AG08395 (cell line): ENCODE data around the gene CYB561D1.

ENCODE experiments used
- DNase-seq: peaks from one replicate; pipeline ENCODE4 v3.0.0; 2012; ENCODE audit warnings: mixed read lengths, low spot score

The CYB561D1 gene

DNA sequence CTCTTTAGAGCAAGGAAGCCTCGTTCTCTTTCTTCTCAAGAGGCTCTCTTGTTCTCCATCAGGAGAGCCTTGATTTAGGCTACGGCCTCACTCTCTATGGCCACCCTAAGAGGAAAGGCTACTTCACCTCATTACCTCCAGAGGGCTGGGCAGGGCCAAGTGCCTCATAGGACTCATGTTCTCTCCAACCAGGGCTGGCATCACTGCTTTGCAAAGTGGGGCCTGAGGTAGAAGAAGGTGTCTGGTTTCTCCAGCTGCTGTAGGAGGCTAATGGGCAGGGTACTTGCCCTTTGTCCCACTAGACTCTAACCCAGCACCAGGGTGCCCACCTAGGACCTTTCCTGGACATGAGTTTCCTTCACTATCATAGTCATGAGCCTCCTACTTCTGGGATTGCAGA, 12.2 kb upstream of the CYB561D1 start:
- no peak for DNase-seq

DNA sequence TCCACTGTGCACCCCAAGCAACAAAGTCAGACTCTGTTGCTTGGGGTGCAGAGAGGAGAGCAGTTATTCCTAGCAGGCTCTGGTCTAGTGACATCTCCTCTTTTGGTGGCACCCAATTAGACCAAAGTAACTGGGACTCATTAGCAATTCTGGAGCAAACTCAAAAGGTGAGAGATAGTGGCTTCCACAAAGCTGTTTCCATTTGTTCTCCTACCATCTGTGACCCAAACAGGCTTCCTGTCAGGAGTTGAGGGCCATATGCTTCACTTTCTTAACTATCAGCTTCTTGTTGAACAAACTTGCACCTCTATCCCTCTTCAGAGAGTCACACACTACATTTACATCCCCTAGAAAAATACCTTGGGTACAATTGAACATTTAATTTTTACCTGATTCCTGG, 11.7 kb upstream of the CYB561D1 start:
- no peak for DNase-seq

DNA sequence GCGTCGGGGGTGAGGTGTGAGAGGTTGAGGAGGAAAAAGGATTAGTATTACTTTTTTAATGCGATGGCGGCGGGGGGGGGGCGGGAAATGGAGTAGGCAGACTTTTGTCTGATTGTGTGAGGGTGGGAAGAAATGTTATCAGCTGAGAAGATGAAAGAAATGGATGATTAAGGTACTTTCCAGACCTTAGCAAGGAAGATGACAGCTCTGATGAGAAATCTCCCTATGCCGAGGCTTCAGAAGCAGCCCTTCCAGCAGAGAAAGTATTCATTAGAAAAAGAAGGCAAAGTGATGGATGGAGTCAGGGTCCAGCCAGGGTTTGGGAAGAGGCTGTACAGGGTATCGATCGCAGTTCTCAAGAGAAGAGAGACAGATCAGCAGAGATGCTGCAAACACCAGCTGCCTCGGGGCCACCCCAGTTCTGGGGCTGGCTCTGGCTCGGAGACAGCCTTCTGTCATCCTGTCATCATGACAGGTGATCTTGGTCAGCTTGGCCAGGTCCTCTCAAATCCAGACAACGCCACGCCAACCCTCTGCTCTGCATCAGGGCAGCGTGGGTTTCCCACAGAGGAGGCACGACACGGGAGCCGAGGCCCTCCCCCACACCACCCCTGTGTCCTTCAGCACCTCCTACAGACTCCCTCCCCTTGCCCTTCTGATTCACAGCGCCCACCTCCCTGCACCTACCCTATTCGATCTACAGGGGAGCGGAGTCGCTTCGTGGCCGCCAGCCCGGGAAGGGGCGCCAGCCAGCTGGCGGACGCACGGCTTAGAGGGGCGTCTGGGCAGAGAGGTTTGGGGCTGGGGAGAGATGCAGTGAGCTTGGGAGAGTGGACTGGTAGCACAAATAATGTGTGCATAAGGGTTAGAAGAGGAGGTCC, 10.9 kb upstream of the CYB561D1 start:
- no peak for DNase-seq

DNA sequence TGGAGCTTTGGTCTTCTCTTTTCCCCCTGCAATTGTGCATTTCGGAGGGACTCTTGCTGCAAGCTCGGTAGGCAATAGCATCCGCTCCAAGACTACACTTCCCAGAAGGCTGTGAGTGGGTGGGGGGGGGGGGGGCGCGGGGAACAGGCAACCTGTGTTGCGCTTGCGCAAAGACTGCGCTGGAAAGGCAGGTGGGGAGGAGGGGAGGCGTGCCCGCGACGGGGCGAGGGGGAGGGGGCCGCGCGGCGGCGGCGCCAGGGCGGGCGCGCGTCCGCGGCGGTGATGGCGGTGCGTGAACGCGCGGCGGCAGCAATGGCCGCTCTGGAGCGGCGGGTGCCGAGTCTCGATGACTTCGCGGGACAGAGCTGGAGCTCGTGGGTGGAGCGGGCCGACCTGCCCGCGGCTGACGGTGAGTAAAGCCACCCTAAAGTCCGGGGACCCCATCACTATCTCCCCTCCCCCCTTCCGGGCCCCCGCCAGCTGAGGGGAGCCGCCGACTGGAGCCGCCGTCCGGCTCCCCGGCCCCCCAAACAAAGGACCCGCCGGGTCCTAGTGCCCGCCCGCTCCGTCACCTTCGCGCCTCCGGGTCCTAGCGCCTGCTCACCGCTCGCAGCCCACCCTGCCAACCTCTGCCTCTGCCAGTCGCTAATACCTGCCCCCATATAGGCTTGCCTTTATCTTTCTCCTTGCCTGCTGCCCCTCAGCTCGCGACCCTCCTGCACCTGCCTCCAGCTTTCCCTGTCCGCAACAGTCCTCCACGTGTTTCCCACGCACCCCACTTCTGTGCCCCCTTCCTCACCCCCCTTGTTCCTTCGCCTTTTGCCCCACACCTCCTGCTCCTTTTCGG, 10.0 kb upstream of the CYB561D1 start, which contains the start of gene ATXN7L2:
TSS of gene ATXN7L2 (plus strand) at position 234 of the 847 bp plus-strand sequence. CDS start at position 283, 49 bp downstream.
- peak; percentile 100 for DNase-seq

DNA sequence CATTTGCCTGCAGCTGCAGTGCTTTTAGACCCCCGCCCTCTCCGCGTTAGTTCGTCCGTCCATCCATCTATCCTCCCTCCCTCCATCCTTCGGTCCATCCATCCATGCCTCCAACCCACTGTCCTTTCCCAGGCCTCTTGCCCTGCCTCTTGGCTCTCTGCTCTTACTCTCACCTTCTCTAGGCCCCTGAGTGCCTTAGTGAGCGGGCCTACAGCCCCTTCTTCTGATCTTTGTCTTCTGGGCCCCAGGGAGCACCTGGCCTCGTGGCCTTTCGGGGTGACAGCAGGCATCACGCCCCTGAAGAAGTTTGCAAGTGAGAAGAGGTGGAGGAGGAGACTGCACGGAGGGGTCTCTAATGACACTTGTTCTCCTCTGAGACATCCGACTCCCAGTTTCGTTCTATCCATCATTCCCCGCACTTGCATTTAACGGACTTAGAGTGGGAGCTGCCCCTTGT, 9.3 kb upstream of the CYB561D1 start:
- DNase-seq = no peak

DNA sequence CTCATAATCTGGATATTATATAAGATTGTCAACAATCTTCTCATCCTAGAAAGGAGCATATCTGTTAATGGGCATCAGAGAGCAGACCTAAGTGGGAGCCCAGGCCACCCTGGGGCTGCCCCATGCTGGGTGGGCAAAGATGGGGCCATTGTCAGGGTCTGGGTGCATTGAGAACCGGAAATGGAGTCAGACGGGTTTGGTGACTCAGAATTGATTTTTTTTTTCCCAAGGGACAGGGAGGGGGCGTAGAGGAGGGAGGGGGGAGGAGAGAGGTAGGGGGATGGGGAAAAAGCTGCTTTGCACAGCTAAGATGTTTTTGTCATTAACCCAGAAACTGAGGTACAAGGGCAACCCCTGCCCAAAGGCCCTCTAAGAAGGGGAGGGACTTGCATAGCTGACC, 8.9 kb upstream of the CYB561D1 start:
- DNase-seq = no peak

DNA sequence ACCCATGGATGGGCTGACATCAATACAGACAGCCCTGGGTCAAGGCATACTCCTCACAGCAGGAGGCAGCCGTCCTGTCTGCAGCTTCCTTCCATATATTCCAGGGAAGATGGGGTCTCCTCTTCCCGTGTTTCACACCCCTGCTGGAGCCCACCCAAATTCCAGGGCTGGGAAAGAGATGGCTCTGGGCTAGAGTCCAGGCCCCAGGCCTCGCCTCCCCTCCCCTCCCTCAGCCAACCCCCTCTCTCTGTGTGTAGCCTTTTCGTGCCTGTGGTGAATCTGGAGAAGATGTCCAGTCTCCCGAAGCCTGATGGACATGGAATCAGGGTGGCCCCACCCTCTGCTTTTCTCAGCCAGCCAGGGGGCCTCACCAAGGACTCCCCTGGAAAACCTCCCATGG, 6.6 kb upstream of the CYB561D1 start:
- DNase-seq = no peak

DNA sequence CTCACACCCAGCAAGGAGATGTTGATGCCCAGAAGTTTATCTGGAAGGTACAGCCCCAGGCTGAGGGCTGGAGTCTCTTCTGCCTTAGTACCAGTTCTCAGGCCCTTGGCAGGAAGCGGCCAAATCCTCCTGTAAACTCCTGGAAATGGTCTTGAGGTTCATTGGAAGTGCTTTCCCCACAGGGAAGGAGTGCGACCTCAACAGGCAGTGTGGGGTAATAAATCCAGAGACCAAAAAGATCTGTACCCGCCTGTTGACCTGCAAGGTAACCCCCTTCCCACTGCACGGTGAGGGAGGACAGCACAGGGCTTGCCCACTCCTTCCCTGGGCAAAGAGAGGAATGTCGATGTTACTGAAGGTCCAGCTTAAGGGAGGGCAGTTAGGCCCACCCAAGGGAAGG, 5.7 kb upstream of the CYB561D1 start:
- DNase-seq = no peak

DNA sequence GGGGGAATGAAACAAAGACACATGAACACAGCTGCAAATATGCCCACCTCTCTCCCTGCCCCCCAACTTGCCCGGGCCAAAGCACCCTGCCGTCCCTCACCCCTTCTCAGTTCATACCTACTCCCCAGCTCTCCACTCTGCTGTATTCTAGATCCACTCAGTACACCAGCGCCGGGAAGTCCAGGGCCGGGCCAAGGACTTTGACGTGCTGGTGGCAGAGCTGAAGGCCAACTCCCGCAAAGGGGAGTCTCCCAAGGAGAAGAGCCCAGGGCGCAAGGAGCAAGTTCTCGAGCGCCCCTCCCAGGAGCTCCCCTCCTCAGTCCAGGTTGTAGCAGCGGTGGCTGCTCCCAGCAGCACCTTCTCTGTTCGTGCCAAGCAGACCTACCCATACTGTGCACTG, 5.2 kb upstream of the CYB561D1 start:
- DNase-seq = no peak

DNA sequence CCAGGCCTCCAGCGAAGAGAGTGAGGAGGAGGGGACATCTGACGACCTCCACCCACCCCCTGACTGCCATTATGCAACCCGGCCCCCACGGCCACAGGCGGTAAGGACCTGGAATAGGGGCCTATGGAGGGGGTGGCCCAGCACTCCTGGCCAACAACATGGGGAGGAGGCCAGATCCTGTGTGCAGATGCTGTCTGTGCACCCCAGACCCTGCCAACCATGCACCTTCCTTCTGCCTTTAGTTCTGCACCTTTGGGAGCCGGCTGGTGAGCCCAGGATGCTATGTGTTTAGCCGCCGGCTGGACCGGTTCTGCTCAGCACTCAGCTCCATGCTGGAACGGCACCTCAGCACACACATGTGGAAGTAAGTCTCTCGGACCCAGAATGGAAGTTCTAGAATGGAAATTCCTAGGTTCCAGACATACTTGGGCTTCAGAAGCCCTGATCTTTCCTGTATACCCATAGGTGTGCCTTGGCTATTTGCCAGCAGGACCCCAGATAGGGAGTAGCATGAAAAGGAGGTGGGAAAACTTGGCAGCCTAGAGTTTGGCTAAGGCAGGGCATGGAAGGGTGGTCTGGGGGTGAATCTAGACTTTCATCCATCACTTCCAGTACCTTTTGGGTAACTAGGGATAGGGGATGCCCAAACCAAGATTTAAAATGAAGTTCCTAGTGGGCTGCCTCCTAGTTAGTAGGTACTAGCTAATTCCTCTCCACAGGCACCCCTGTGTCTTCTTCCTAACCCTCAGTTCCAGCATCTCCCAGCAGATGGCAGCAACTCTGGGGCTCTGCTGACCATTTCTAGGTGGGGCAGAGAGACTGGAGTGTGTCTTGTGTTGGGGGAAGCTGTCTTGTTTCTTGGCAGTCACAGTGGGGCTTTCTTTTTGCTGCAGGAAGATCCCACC, 3.6 kb upstream of the CYB561D1 start:
- DNase-seq = peak; percentile 81

DNA sequence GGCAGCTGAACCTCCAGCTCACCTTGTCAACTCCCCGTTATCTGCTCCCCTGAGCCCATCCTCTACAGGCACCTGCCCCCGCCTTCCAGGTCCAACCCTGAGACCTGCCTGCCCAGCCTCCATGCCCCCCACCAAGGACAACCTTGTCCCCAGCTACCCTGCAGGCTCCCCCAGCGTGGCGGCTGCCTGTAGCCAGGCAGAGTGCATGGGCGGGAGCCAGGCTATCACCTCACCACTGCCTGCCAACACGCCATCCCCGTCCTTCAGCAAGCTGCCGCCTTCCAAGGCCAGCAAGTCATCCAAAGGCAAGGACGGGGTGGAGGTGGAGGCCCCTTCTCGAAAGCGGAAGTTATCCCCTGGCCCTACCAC, 3.0 kb upstream of the CYB561D1 start:
- no peak for DNase-seq

DNA sequence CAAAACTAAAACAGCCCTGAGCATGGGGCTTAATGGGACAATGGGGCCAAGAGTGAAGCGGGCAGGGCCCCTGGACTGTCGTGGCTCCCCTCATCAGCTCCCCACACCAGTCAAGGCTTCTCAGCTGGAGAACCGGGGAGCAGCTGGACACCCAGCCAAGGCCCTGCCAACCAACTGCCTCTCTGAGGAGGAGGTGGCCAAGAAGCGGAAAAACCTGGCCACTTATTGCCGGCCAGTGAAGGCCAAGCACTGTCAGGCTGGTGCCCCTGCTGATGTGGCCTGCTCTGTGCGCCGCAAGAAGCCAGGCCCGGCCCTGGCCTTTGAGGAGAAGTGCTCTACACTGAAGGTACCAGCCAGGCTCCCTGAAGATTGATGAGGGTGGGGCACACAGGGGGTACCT, 2.5 kb upstream of the CYB561D1 start:
- no peak for DNase-seq

DNA sequence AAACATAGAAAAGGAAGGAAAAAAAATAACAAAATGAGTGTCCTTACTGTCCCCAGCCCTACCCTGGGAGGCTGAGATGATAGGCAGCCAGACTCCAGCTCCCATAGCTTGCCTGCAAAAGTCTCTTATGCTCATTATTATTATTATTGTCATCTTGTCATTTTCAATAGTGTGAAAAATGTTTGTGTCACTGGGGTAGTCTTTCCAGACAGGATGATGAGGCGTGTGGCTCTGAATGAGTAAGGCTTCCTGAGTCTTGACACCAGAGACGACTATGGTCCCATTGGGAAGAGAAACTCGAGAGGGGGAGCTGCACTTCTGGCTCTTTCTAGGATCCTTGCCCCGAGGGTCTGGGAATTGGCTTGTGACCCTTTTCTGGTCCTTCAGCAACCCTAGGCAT, 1.1 kb upstream of the CYB561D1 start:
- no peak for DNase-seq

DNA sequence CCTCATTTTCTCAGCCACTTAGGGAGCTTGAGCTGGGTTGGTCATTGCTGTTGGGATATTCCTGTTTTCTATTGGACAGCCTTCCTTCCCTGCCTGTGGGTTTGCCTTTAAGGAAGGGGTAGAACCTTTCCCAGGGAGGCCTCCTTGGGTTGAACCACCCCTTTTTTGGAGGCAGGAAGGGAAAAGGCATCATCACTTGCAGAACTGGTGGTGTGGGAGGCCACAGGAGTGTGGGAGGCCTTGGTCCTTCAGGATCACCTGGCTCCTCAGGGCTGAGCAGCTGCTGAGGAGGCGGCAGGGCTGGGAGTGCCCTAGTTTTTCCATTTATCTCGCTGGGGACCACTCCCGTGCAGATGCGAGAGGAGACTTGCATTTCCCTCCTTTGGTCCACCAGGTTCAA, 667 bp upstream of the CYB561D1 start:
- DNase-seq = no peak

DNA sequence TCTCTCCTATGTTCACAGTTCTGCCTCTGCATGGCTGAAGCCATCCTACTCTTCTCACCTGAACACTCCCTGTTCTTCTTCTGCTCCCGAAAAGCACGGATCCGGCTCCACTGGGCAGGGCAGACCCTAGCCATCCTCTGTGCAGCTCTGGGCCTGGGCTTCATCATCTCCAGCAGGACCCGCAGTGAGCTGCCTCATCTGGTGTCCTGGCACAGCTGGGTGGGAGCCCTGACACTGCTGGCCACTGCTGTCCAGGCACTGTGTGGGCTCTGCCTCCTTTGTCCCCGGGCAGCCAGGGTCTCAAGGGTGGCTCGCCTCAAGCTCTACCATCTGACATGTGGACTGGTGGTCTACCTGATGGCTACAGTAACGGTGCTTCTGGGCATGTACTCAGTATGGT, 1.8 kb downstream of the CYB561D1 start:
- no peak for DNase-seq

DNA sequence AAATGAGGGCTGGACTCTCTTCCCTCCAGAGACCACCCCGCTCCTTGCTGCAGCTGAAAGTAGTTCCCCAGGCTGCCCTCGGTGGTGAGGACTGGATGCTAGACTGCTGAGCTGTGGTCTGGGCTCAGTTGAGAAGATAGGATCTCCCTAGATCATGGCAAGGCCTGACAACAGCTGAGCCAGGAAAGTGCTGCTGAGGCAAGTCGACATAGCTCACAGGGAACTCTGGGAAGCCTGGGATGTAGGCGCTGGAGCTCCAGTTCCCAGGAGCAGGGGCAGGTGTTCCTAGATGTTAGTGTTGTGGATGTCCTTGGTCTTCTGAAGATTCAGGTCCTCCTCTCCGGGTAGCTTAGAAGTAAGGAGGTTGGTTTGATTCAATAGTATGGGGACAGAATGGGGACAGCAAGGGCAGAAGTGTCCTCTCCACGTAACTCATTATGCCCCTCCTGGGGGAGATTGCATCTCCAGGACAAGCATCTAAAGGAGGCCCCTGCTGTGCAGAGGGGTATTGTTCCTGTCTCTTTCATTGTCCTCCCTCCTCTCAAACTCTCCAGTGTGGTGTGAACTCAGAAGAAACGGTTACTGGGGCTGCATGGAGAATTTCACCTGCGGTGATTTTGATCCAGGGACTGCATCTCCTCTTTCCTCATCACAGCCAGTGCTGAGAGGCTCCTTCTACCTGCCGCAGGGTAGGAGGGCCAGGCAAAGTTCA, 3.7 kb downstream of the CYB561D1 start:
- no peak for DNase-seq

DNA sequence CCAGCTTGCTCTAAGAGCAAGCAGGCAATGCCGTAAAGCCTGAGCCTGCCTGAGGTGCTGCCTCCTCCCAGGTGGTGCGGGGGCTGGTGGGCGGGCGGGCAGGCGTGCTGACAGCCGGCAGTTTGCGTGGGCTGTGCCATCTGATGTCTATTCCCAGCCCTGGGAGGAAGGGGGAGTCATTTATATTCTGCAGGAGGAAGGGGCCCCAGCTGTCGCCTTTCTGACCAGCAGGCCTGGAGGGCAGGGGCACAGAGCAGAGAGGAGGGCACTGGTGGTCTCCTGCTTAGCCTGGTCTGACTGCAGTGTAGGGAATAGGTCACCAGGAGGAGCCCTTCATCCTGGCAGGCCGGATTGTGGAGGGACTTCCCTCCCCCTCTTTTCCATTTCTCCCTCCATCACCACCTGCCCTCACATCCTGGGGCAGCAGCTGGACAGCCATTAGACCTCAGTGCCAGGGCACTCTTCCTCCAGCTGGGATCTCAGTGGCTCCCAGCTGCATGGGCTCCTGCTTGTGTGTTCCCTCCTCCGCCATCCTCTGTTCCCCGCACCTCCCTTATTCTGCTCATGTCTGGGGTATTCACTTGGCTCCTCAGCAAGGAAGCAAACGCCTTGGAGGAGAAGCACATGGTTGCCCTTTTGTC, 4.4 kb downstream of the CYB561D1 start:
- DNase-seq = peak; percentile 56

DNA sequence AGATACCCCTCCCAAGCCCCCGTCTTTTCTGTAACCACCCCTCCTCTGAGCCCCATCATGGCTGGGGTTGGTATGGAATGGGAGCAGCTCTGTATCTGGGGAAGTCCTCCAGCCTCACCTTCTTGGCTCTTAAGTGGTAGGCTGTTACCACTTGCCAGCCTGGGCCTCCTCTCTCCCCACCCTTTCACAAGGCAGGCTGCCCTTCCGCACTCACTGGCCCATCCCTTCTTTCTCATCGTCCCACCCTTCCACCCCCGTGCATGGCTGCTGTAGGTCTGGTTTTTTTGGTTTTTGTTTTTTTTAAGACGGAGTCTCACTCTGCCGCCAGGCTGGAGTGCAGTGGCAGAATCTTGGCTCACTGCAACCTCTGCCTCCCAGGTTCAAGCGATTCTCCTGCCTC, 5.2 kb downstream of the CYB561D1 start:
- no peak for DNase-seq

DNA sequence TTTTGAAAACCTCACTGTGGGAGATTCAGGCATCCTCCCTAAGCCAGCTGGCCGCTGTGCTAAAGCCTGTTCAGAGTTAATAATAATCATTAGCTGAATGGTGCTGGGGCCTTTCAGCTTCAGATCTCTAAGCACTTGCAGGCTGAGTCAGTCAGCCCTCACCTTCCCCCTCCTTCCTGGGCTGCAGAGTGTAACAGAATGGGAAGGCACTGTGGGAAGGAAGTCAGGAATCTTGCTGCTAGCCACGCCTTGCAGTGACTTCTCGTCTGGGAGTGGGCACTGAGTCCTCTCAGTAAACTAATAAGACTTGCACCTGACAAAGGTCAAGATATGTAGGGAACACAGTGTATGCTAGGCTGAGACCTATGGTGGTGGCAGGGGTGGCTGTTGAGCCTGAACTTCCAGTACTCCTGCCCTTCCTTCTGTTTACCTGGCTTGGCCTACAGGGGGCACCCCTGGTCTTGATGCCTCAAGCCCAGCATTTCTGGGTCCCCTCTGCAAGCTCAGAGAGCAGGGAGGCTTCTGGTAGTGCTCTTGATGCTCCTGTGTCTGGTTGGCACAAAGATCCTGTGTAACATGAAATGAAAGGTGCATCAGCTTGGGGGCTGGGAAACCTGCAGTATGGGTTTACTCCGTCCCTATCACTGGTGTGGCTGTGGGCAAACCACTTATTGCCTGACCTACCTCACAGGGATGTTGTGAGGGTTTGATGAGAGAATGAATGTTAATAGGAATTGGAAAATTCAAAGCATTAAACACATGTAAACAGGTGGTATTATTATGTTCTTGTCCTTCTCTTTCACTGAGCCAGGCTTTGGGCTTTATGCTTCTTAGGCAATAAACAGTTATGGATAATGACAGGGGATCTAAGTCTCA, 6.0 kb downstream of the CYB561D1 start:
- no peak for DNase-seq

DNA sequence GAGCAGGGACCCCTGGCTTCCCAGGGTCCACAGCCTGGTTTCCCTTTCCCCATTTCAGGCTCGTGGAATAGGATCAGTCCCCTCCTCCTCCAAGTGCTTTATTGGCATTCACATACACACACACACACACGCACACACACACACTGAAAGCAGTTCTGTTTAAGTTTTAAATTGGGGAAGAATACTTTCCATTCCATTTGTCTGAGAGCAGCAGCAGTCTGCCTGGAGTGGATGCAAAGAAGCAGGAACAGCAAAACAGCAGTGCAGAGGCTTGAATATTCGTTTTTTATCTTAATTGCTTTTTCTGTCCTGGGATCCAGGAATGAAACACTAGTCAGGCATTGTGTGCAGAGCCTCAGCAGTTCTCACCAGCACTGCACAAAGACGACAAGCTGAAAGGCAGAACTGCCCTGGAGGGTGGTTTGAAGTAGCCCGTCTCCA, 7.1 kb downstream of the CYB561D1 start:
- peak; percentile 62 for DNase-seq
